Suprapubic skin (tissue), 4 donors: Measurements from ENCODE around the gene RALB.

Experiments used
- CTCF ChIP-seq, 2 donors: fragments of 200-600 bp in 1 of 2; fragments of 450-650 bp in 1 of 2; sonication (generic) in 1 of 2; IDR thresholded peaks; one replicate each; pipeline ENCODE4 v1.5.1; 2016 to 2019; ENCODE audit warnings: antibody characterized with exemption in 2 of 2, mild to moderate bottlenecking in 1 of 2, moderate library complexity in 1 of 2
- EP300 ChIP-seq: sonication (generic); formaldehyde crosslinking; IDR thresholded peaks from one replicate; pipeline ENCODE4 v1.6.1; 2017; ENCODE audit warnings: antibody characterized with exemption
- POLR2A ChIP-seq, 2 donors: fragments of 450-650 bp; IDR thresholded peaks; one replicate each; pipeline ENCODE4 v1.6.1; 2017; ENCODE audit warnings: antibody characterized with exemption in 2 of 2, mild to moderate bottlenecking in 2 of 2, moderate library complexity in 2 of 2
- POLR2AphosphoS5 ChIP-seq, 3 donors: sonication (generic); formaldehyde crosslinking; IDR thresholded peaks; one replicate each; pipeline ENCODE4 v1.6.1; 2017; ENCODE audit warnings: antibody characterized with exemption in 3 of 3

GRCh38 chr2:120258196-120258595 lies 5.5 kb downstream of the RALB start:
- no peak for TF ChIP-seq POLR2A (IDR thresholded peaks at IDR 0.05)
- TF ChIP-seq CTCF (IDR thresholded peaks at IDR 0.05): no peak
- TF ChIP-seq EP300: no peak
- TF ChIP-seq POLR2AphosphoS5 (IDR thresholded peaks at IDR 0.05): no peak
